ENCODE measurements around the gene CERK.

Gene CERK

GRCh38 chr22:46699091-46699490 is 39.0 kb downstream of the CERK start:
- DNase-seq (ENCODE audit: low read depth), result no peak

- DNase-seq (ENCODE audit: low read depth), result no peak
These were observed 40.1 kb downstream of the CERK start for GRCh38 chr22:46697811-46698515.

GRCh38 chr22:46696614-46697013 is 41.4 kb downstream of the CERK start:
- no peak for DNase-seq (ENCODE audit: low read depth)

- DNase-seq (ENCODE audit: low read depth), result no peak
These were observed 41.9 kb downstream of the CERK start for GRCh38 chr22:46696229-46696518.

- no peak for DNase-seq (ENCODE audit: low read depth)
These were observed 42.5 kb downstream of the CERK start for GRCh38 chr22:46695346-46696228.

GRCh38 chr22:46694416-46695170 is 43.5 kb downstream of the CERK start:
- DNase-seq (ENCODE audit: low read depth), result no peak

- DNase-seq (ENCODE audit: low read depth), result no peak
These were observed 44.2 kb downstream of the CERK start for GRCh38 chr22:46693634-46694415.

GRCh38 chr22:46691571-46691970 is 46.5 kb downstream of the CERK start:
- no peak for DNase-seq (ENCODE audit: low read depth)

GRCh38 chr22:46690146-46690545 is 47.9 kb downstream of the CERK start:
- no peak for DNase-seq (ENCODE audit: low read depth)

GRCh38 chr22:46688949-46689348 is 49.1 kb downstream of the CERK start:
- DNase-seq (ENCODE audit: low read depth), result no peak

- DNase-seq (ENCODE audit: low read depth), result no peak
These were observed 50.6 kb downstream of the CERK start for GRCh38 chr22:46687460-46687859.

- DNase-seq (ENCODE audit: low read depth), result no peak
These were observed 51.0 kb downstream of the CERK start for GRCh38 chr22:46687048-46687444.

- no peak for DNase-seq (ENCODE audit: low read depth)
These were observed 51.6 kb downstream of the CERK start for GRCh38 chr22:46686221-46687047.

- DNase-seq (ENCODE audit: low read depth), result no peak
These were observed 53.3 kb downstream of the CERK start for GRCh38 chr22:46684706-46685105.

GRCh38 chr22:46682011-46682731 is 55.9 kb downstream of the CERK start:
- DNase-seq (ENCODE audit: low read depth), result no peak

- no peak for DNase-seq (ENCODE audit: low read depth)
These were observed 57.0 kb downstream of the CERK start for GRCh38 chr22:46681010-46681409.

GRCh38 chr22:46679706-46680269 is 58.3 kb downstream of the CERK start:
- no peak for DNase-seq (ENCODE audit: low read depth)

GRCh38 chr22:46678785-46679700 is 59.0 kb downstream of the CERK start:
- no peak for DNase-seq (ENCODE audit: low read depth)

Measured in non-pigmented ciliary epithelial cell (primary cell).